EH (cell line): Measurements from ENCODE around the gene SAYSD1.
"Not testable (repeated sequence)": the region's sequence is repeated elsewhere in the genome, so short reads cannot be mapped to it uniquely, and the experiment has no call there.

Experiments
- DNase-seq: peaks from one replicate; pipeline ENCODE4 v3.0.0-alpha.2; 2015; ENCODE audit warnings: low read depth

SAYSD1 gene, protein sequence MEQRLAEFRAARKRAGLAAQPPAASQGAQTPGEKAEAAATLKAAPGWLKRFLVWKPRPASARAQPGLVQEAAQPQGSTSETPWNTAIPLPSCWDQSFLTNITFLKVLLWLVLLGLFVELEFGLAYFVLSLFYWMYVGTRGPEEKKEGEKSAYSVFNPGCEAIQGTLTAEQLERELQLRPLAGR

DNA sequence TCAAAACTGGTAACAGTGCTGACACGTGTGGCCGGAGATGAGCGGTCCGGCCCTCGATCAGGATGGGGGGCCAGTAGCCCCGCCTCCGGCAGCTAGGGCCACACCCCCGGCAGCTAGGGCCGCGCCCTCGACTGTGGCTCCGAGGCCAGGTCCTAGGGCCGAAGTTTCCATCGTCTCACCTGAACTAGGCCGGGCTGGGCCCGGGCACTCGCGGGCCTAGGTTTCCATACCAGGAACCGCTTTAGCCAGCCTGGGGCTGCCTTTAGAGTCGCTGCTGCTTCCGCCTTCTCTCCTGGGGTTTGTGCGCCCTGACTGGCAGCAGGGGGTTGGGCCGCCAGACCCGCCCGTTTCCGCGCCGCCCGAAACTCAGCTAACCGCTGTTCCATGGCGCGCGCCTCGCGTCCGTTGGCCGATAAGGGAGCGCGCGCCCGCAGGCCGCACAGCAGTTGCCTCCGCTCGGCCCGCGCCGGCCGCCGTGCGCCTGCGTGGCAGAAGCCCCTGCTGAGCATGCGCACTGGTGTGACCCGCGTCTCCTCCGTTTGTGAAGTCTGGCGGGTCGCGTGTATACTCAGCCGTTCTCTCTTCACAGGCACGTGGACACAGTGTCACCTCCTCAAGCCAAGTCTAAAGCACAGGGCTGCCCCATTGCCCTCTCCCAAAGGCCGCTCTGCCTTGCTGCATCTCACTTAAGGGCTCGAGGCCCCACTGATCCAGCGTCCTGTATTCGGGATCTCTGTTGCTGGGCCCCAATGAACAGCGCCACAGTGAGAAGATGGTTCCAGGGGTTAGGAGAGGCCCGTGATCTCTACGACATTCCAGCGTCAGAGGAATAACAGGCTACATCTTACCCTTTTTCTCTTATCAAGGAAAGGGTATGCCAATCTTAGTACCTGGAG is at the start of gene SAYSD1:
Gene SAYSD1 (minus strand): TSS at position 483 of the 896 bp plus-strand sequence. CDS start 97 bp downstream, at position 386.
- peak; percentile 93 for DNase-seq

DNA sequence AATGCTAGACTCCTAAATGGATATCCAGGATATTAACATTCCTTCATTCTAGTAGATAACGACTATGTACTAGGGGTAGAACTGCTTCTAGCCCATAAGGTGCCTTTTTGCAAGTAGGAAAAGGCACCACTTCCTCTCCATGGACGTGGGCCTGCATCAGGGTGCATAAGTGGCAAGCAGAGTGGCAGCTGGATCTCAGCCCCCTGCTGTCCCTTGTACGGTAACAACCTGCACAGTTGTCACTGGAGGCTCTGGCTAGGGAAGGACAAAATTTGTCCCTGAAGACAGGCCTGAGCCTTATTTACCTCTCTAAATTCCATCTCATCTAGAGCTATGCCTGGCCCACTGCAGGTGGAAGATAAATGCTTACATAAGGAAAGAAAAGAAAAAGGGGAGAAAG is 42.5 kb upstream of the SAYSD1 start:
- DNase-seq = no peak

DNA sequence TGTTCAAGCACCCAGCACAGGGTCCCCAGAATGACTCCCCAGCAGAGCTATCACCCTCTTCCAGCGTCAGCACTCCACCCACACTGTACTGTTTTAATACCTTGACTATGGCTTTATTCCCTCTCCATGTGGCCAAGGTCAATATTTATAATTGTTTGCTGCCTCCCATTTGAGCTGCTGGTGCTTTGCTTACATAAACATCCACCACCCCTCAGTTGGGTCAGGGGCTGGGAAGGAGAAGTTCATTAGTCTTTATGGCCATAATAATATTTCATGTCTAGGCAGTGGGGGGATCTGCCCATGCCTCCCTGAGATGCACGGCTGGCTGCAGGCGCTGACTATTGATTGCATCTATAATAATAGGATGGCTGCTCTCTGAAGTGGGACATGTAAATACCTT is 41.8 kb upstream of the SAYSD1 start:
- DNase-seq = no peak

GRCh38 chr6:39154705-39155104 is 39.7 kb upstream of the SAYSD1 start:
- DNase-seq = no peak

DNA sequence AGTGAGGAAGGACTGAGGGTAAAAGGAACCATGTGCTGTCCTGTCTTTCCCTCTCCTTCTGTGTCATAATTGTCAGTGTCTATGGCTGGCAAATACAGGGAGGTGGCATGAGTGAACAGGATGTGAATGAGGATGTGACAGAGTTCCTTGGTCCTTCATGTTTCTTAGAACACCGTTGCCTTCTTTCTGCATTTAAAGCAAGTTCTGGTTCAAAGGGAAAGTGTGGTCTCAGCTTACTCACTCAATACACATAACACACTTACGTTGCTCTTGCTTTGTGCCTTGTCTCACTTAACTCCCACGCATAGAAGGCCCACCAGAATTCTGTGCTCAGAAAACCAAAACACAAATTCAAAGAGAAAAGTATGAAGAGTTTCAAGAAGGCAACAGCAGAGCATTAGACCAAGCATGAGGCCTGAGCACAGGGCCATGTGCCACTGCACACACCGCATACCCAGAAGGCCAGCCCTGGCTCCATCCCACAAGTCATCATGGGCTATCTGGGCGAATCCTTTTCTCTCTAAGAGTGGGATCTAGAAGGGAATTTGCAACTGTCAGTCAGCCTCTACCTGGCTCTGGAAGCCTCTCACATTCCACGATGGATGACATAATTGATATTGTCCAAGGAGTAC is 38.9 kb upstream of the SAYSD1 start:
- DNase-seq = no peak

DNA sequence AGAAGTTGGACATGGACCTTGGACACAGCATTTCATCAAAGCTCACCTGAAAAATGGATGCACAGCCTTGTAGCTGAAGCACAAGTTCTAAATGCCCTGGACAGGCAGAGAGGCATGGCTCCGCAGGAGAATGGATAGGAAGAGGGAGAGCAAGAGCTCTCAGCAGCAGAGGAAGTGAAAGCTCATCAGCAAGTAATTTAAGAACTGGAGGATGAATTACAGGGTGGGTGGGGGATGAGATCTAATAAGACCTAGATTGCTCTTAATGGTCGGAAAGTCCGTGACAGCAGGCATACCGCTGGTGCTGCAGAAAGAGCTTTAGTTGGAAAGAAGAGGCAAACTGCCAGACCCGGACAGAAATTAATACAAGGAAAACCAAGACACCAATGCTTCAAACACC is 37.3 kb upstream of the SAYSD1 start:
- no peak for DNase-seq

DNA sequence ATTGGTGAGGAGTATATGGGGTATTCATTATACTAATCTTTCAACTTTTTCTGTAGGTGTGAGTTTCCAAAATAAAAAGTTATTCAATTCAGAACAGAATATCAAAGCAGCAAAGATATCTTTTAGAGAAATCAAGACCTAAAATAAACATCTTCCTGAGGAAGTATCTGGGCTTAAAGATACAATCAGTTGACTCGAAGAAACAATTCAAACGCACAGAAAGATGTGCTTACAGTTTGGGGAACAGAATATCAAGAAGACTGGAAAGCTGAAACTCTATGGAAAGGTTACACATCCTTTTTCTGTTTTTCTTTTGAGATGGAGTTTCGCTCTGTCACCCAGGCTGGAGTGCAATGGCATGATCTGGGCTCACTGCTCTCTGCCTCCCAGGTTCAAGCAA is 36.2 kb upstream of the SAYSD1 start:
- no peak for DNase-seq

- no peak for DNase-seq
Measured at GRCh38 chr6:39144481-39145173, 29.6 kb upstream of the SAYSD1 start.

DNA sequence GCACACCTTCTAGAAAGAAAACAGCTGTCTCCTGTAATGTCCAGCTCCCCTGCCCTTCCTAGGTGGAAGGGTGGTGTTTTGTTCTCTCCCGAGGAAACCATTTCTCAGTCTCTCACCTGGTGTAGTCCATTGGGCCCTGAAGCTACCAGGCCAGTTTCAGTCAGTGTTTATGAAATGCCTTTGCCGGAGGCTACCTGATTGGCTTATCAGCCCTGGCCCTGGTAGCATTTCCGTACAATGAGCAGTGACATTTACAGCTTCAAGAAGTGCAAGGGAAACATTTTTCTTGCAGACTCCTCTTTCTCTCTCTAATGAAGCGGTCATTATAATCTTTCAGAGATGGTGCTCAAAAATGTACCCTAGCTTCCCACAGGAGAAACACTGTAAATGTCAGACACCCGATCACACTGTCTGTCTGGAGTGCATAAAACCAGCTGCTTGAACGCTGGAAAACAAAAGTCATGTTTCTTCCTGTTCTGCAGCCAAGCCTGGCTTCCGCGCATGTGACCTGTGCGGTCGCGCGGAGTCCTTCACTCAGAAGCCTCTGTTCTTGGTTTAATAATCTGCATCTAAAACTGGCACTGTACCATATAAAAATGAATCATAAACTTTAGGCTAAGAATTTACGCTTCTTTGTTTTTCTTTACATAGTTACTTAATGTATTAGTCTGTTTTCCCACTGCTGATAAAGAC is 28.4 kb upstream of the SAYSD1 start:
- no peak for DNase-seq

- DNase-seq = no peak
Measured at GRCh38 chr6:39140556-39141167, 25.7 kb upstream of the SAYSD1 start.

DNA sequence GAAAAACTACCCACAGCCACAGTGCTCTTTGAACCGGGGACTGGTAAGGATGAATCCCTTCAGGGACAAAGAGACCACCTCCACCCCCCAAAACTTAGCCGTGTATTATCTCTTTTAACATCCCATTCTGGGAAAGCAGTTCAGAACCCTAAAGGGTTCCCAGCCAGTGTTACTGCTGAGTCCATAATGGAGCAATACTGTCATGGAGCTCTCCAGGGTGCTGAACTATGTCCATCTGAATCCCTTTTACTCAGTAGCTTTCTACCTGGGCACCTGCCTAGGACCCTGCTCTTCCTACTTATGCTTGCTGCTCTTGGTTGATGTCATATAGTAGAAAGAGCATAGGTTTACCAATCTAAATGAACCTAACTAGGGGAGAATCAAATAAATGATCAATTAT is 22.3 kb upstream of the SAYSD1 start:
- DNase-seq = peak; percentile 57

DNA sequence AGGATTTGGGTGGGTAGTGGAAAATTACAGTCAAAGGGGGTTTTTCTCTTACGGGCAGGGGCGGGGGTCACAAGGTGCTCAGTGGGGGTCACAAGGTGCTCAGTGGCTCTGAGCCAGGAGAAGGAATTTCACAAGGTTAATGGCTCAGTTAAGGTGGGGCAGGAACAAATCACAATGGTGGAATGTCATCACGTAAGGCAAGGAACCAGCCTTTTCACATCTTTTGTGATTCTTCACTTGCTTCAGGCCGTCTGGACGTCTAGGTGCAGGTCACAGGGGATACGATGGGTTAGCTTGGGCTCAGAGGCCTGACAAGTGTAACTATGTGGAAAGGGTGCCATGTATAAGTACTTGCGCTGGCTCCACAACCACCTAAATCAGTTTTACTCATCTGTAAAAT is 21.2 kb upstream of the SAYSD1 start:
- not testable (repeated sequence) for DNase-seq

DNA sequence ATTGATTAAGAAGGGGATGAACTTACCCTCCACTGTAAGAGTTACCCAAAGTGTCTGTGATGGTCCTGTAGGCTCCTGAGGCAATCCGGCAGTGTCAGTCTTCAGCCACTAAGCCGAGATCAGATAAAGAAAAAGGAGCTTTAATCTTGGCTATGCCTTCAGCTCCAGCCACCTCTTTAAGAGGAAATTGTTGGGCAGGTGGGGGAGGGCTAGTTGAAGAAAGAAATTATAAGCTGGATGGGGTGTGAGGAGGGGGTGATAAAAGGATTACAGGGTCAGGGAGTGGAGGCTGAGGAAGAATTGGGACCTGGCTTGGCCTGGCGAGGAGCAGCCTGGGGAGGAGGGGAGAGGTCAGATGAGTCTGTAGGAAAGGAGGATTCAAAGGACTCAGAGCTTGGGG is 19.8 kb upstream of the SAYSD1 start:
- DNase-seq = not testable (repeated sequence)

DNA sequence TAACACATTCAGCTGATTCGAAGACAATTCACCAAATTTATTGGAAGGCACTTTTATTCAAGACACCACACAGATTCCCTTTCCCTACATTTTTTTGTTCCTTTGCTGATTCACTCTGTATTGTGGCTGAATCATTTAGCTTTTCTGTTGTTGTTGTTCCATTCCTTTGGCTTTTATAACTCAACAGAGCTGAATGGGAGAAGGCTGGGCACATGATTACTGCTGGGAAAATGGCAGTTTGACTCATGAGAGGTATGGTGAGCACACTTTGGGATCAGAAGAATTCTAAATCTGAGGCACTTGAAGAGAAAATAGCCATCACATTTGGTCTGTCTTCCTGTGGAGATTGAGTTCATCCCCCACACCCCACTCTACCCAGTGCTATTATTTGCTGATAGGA is 15.7 kb upstream of the SAYSD1 start:
- DNase-seq = no peak

GRCh38 chr6:39128832-39129231 is 13.8 kb upstream of the SAYSD1 start:
- DNase-seq = no peak

GRCh38 chr6:39128106-39128505 is 13.1 kb upstream of the SAYSD1 start:
- DNase-seq = no peak

DNA sequence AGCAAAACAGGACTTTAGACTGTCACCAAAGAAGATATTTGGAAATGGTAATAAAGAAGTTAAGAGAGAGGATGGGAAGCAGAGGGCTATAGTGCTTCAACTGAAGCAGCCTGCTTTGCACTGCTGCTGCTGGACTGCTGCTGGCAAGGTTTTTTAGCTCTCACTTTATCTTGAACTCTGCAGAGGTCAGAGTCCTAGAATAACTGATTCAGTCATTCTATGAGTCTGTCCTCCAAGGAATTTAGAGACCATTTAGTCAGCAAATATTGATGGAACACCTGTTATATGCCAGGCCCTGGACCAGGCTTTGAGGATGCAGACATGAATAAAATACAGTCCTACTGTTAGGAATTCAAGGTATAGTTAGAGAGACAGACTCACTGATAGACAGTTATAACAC is 9.1 kb upstream of the SAYSD1 start:
- no peak for DNase-seq

GRCh38 chr6:39118921-39119320 is 3.9 kb upstream of the SAYSD1 start:
- no peak for DNase-seq

GRCh38 chr6:39114388-39114703 is 640 bp downstream of the SAYSD1 start:
- DNase-seq = no peak

DNA sequence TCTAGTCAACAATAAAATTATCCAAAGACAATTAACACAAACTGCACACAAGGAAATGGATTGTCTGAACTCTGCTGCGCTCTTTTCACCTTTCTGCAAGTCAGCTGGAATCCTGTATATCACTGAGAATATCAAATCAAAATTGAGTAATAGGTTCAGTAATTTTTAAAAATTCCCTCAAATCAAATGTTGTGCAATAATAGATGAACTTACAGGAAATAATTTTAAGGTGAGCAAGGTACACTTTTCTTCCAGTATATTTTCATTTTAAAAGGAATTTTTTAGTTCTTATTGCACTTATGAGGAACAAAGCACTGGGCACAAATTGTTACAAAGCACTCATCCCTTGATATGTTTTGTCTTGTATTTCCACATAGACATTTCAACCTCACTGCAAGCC is 1.2 kb downstream of the SAYSD1 start:
- DNase-seq = no peak

DNA sequence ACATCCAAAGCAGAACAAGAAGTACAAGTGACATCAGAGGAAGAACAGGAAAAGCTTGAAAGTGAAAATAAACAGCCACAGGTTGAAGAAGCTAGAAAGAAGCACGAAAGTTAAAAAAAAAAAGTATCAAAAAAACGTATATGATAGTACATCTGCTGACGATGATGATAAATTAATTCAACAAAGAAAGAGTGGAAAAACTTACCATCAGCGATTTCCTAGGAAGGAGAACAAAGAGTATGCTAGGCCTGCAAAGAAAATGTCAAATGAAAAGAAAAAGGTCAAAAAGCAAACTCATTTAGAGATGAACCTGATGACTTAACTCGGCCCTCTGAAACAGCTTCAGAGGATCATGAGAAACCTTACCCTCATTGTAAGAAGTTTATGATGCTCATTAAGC is 3.7 kb downstream of the SAYSD1 start:
- no peak for DNase-seq
